Measurements from ENCODE around the gene NINJ1.

The NINJ1 gene

DNA sequence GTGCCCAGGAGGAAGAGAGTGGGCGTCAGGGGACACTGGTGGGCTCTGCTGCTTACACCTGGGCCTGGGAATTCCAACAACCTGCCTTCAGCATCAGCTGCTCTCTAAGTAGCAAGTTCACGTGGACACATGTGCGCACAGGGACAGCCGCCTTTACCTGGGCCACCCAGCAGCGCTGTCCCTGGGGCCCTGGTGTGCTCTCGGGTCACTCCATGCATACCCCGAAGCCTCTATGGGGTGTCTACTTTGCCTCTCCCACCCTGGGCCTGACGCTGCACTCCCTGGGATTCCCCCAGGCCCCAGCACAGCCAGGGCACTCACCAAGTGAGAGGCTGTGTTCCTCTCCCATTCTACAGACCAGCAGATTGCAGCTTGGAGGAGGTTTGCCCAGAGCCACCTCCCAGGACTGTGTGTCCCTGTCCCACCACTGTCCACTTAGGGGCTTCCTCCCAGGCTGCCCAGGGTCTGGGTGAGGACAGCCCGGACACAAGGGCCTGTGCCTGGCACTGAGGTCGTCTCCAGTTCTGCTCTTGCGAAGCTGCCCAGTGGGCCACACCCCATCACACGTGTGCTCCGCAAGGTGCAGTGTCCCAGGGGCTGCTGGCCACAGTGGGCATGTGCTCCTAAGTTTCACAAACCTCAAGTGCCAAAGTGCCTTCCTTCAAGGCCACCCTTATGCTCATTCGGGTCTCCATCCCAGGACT is 5.9 kb downstream of the NINJ1 start:
- TF ChIP-seq, protein P1, sequence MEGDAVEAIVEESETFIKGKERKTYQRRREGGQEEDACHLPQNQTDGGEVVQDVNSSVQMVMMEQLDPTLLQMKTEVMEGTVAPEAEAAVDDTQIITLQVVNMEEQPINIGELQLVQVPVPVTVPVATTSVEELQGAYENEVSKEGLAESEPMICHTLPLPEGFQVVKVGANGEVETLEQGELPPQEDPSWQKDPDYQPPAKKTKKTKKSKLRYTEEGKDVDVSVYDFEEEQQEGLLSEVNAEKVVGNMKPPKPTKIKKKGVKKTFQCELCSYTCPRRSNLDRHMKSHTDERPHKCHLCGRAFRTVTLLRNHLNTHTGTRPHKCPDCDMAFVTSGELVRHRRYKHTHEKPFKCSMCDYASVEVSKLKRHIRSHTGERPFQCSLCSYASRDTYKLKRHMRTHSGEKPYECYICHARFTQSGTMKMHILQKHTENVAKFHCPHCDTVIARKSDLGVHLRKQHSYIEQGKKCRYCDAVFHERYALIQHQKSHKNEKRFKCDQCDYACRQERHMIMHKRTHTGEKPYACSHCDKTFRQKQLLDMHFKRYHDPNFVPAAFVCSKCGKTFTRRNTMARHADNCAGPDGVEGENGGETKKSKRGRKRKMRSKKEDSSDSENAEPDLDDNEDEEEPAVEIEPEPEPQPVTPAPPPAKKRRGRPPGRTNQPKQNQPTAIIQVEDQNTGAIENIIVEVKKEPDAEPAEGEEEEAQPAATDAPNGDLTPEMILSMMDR (IDR thresholded peaks at IDR 0.05; ENCODE audit: low read depth, low read length, missing control alignments), result no peak
- DNase-seq (ENCODE audit: extremely low read depth, low read depth), result no peak
- no peak overlapping the region for H3K4me3 ChIP-seq (replicated peaks; ENCODE audit: low read depth, low read length)

DNA sequence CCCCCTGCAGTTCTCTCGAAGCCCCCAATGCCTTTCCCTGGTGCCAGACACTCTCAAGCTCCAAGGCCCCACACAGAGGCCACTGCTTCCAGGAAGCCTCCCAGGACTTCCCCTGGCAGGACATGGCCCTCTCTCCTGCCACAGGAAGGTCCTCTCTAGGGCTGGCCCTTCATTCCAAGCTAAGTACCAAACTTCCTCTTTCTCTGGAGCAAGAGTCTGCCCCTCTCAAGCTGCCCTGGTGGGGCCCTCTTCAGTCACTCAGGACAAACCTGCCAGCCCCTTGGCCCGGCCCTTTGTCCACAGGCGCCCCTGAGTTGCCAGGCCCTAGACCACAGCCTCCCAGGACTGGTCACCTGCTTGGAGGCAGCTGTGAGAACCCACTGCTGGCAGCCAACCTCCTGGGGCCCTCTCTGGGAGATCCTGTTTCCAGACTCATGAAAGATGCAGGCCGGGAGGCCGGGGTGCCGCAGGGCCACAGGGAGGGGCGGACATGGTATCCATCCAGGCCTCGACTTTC is 6.6 kb downstream of the NINJ1 start:
- H3K4me3 ChIP-seq (replicated peaks; ENCODE audit: low read depth, low read length), result no peak overlapping the region
- DNase-seq (ENCODE audit: extremely low read depth, low read depth), result no peak
- TF ChIP-seq, protein P1 (IDR thresholded peaks at IDR 0.05; ENCODE audit: low read depth, low read length, missing control alignments), result no peak

DNA sequence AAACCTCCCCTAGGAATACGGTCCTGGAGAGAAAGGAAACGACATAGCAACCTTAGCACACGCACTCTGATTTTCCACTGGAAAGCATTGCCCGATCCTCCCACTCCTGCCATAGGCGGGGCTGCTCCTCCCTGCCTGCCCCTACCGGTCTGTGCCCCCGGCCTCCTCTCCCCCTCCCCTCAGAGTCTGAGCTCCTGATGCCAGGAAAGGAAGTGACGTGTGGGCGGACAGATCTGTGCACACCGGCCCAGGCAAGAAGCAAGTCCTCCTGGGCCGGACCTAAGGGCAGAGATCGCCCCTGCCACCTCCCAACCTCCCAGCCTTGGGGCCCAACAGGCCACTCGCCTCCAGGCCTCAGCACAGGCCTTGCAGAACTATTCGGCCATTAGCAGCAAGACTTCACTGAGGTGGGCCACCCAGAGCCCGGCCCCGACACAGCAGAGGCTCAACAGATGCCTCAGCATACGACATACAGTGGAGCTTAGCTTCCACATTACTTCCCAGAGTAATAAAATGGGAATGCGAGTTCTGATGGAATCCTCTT is 7.2 kb downstream of the NINJ1 start:
- H3K4me3 ChIP-seq (replicated peaks; ENCODE audit: low read depth, low read length), result no peak overlapping the region
- no peak for DNase-seq (ENCODE audit: extremely low read depth, low read depth)
- TF ChIP-seq, protein P1 (IDR thresholded peaks at IDR 0.05; ENCODE audit: low read depth, low read length, missing control alignments), result no peak

DNA sequence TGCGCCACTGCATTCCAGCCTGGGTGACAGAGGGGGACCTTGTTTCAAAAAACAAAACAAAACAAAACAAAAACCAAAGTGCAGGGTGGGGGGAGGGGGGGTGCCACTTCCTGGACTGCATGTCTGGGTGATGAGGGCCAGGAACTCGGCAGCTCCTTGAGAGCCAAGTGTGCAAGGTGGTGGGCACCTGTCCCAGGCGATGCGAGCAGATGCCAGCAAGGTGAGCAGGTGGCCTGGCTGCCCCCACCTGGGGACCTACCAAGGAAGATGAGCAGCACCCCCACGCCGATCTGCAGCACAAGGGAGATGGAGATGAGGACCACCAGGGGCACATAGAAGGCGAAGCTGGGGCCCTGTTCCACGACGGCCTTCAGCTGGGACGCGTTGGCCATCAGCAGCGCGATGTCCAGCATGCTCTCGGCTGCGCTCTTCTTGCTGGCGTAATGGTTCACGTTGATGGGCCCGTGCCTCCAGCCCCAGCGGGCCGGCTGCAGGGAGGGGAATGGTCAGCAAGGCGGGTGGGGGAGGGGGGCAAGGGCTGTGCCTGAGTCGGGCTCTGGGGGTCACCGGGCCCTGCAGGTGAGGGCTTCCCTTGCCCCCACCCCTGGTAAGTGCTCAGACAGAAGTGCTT is 7.8 kb downstream of the NINJ1 start:
- no peak for DNase-seq (ENCODE audit: extremely low read depth, low read depth)
- TF ChIP-seq, protein P1 (IDR thresholded peaks at IDR 0.05; ENCODE audit: low read depth, low read length, missing control alignments), result no peak

DNA sequence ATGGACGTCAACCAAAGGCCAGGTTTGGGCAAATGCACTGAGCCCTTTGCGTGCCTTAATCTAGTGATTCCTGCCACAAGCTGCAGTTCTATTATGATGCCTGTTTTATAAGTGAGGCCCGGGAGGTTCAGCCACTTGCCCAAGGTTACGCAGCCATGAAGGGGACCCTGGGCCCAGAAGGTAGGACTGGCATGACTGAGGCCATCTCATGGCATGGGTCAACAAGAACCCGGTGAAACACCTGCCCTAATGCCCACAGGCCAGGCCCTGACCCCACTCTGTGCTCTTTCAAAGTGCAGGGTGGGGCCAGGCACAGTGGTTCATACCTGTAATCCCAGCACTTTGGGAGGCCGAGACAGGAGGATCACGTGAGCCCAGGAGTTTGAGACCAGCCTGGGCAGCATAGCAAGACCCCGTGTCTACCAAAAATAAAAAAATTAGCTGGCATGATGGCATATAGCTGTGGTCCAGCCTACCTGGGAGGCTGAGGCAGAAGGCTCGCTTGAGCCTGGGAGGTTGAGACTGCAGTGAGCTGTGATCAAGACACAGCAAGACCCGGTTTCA is 8.6 kb downstream of the NINJ1 start:
- H3K4me3 ChIP-seq (replicated peaks; ENCODE audit: low read depth, low read length), result no peak overlapping the region
- TF ChIP-seq, protein P1 (IDR thresholded peaks at IDR 0.05; ENCODE audit: low read depth, low read length, missing control alignments), result no peak
- DNase-seq (ENCODE audit: extremely low read depth, low read depth), result no peak

More for the DNA sequence above, 7.8 kb downstream of the NINJ1 start:
- H3K4me3 ChIP-seq (replicated peaks; ENCODE audit: low read depth, low read length), result no peak overlapping the region

DNA sequence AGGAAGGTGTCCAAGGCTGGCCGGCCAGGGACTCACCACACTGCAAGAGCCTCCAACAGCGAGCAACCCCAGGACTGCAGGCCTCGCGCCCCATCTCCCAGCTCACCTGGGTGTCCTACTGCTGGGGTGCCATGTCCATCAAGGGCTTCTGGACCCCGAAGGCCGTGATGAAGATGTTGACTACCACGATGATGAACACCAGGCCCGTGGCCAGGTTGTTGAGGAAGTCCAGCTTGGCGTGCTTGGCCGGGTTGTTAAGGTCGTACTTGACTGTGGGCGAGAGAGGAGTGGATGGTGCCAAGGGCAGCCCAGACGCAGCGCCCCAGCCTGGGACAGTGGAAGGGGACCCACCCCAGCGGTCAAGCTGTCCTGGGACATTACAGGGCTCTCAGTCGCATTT is 9.3 kb downstream of the NINJ1 start:
- no peak for DNase-seq (ENCODE audit: extremely low read depth, low read depth)

More for the DNA sequence above, 9.3 kb downstream of the NINJ1 start:
- no peak overlapping the region for H3K4me3 ChIP-seq (replicated peaks; ENCODE audit: low read depth, low read length)
- TF ChIP-seq, protein P1 (IDR thresholded peaks at IDR 0.05; ENCODE audit: low read depth, low read length, missing control alignments), result no peak

Measured in HFF-Myc (cell line).